H1 (cell line): ENCODE data around the gene PRMT6. TPM values are rescaled to one million over a fixed set of nuclear protein-coding genes. Genes with fewer than 3 reads are reported as not detected.

Source experiments
- CBX8 ChIP-seq: fragments of 300-800, 300-1000 bp; sonication (generic); IDR thresholded peaks from 2 replicates; pipeline ENCODE4 v1.7.1; 2016; ENCODE audit warnings: low read depth, low read length, borderline replicate concordance
- GTF2F1 ChIP-seq: IDR thresholded peaks from 2 replicates; pipeline ENCODE4 v1.6.1; 2012; ENCODE audit warnings: low read depth, low read length, improper control_type of control experiment, borderline replicate concordance
- SIN3A ChIP-seq, 2 experiments: IDR thresholded peaks in 1 of 2; conservative IDR thresholded peaks in 1 of 2; 2 replicates each; pipeline ENCODE4 v1.6.1; 2011 to 2012; ENCODE audit warnings: low read length in 2 of 2, improper control_type of control experiment in 1 of 2, low read depth in 1 of 2, mild to moderate bottlenecking in 1 of 2
- SP1 ChIP-seq: IDR thresholded peaks from 2 replicates; pipeline ENCODE4 v1.6.1; 2011; ENCODE audit warnings: low read depth, low read length
- polyA plus RNA-seq, 7 experiments: library from polyadenylated mRNA; depleted of rRNA in 3 of 7; stranded (reverse) in 5 of 7; unstranded in 2 of 7; fragments of >200 nt in 5 of 7; fragments of 200-250 nt in 2 of 7; gene quantifications; 1 replicate in 5 of 7; 2 replicates in 1 of 7; 4 replicates in 1 of 7; pipeline versions ENCODE4 v1.2.1 to v1.2.3, GENCODE V29; 2011 to 2013; ENCODE audit warnings: missing spikeins in 2 of 7, mixed read lengths in 2 of 7
- total RNA-seq: library from RNA; stranded (reverse); fragmentation: NEBNext Ultra II Directional; extraction: Animal tissue kit (Norgen Biotek cat#: 25700); gene quantifications from 2 replicates; pipeline ENCODE4 v1.2.1, GENCODE V29; 2021

Gene PRMT6
- total and polyA plus RNA-seq, 2 of the 8 experiments (the other 6 are each of a cell fraction or from before 2014, with no cell fraction given): 23.6 to 38.2 TPM

GRCh38 chr1:107098961-107099360 lies 42.5 kb downstream of the PRMT6 start (continued):
- no peak for TF ChIP-seq SIN3A (conservative IDR thresholded peaks at IDR 0.05 in 1 of 2, IDR thresholded peaks at IDR 0.05 in 1 of 2; ENCODE audit: low read depth in 1 of 2, low read length in 2 of 2)
- no peak for TF ChIP-seq CBX8
- TF ChIP-seq GTF2F1: no peak
- TF ChIP-seq SP1: no peak
